ENCODE results near the gene TSNAX.

Gene TSNAX

GRCh38 chr1:231518485-231519034 is 9.9 kb upstream of the TSNAX start:
- no peak for DNase-seq (ENCODE audit: low read depth, low spot score)

DNA sequence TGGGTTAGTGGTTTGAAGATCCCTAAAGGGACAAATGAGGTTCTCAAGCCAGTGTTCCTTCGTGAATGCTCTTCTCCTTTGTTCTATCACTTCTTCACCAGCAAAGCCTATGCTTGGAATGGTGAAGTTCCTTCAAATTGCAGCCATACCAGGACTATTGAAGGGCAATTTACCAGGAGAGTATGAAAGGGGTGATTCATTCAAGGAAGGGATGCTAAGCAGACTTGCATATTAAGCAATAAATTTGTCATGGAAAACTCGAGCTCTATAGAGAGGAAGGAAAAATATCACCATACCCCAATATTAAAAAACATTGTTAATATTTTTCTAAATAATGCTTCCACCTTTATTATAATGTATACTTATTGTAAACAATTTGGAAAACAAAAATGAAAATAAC is 9.3 kb upstream of the TSNAX start:
- no peak for DNase-seq (ENCODE audit: low read depth, low spot score)

DNA sequence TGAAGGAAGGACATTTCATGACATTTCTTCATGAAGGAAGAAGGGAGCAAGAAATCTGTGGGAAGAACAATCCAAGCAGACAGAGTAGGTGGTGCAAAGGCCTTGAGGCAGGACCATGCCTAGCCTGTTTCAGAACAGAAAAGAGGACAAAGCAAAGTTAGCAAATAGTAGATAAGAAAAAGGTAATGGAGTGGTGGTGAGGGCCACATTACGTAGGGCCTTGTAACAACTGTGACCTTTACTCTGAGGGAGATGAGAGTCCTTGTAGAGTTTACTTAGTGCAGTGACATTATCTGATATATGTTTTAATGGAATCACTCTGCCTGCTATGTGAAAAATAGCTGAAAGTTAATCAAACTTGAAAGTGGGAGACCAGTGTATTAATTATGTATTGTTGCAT is 6.4 kb upstream of the TSNAX start:
- DNase-seq (ENCODE audit: low read depth, low spot score) = no peak

GRCh38 chr1:231522931-231523642 is 5.4 kb upstream of the TSNAX start:
- no peak for DNase-seq (ENCODE audit: low read depth, low spot score)

- no peak for DNase-seq (ENCODE audit: low read depth, low spot score)
These were observed 4.7 kb upstream of the TSNAX start for GRCh38 chr1:231523816-231524215.

- DNase-seq (ENCODE audit: low read depth, low spot score) = no peak
These were observed 1.9 kb upstream of the TSNAX start for GRCh38 chr1:231526536-231526935.

DNA sequence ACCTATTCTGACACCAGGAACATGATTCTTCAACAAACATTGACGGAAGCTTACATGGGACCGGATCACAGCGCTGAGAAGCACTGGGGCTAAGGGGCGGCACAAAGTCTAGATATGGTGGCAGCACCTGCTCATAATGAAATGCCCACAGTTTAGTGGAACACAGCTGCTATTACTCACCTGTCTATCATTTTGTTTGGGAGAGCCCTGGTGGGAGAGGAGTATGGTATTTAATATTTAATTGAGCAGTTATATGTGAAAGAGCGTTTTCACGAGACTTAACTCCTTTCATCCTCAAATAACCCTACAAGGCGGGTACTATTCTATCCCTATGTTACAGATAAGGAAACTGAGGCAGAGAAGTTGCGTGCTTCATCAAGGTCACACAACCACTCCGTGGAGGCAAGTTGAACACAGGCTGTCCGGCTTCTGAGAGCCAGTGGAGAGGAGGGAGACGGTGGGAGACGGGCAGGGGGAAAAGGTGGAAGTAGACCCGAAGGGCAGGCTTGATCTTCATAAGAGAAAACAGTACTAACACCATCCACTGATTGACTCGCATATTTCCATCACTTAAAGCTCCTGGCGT is 790 bp upstream of the TSNAX start:
- DNase-seq (ENCODE audit: low read depth, low spot score) = no peak

- no peak for DNase-seq (ENCODE audit: low read depth, low spot score)
These were observed 4.8 kb downstream of the TSNAX start for GRCh38 chr1:231533240-231533639.

DNA sequence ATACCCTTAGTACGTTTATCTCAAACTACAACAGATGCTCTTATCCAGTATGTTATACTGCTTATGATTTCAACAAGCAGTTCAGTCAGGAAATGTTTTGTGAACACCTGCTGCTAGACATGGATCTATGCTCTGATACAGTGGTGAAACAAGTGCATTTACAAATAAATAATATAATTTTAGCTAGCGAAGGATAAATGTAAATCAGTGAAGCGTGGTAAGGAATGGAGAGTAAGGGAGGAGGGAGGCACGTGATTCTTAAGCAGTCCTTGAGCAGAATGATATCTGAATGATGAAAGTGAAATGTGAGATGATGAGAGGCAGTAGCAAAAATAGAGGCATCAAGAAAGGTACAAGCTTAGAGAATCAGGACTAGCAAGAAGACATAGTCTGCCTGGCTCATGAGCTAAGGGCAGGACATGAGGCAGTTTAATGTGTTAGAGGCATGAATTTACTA is 6.3 kb downstream of the TSNAX start:
- no peak for DNase-seq (ENCODE audit: low read depth, low spot score)

GRCh38 chr1:231536099-231536498 is 7.6 kb downstream of the TSNAX start:
- no peak for DNase-seq (ENCODE audit: low read depth, low spot score)

- DNase-seq (ENCODE audit: low read depth, low spot score) = no peak
These were observed 12.4 kb downstream of the TSNAX start for GRCh38 chr1:231540847-231541246.

- no peak for DNase-seq (ENCODE audit: low read depth, low spot score)
These were observed 13.4 kb downstream of the TSNAX start for GRCh38 chr1:231541842-231542241.

GRCh38 chr1:231544943-231545592 is 16.6 kb downstream of the TSNAX start:
- no peak for DNase-seq (ENCODE audit: low read depth, low spot score)

DNA sequence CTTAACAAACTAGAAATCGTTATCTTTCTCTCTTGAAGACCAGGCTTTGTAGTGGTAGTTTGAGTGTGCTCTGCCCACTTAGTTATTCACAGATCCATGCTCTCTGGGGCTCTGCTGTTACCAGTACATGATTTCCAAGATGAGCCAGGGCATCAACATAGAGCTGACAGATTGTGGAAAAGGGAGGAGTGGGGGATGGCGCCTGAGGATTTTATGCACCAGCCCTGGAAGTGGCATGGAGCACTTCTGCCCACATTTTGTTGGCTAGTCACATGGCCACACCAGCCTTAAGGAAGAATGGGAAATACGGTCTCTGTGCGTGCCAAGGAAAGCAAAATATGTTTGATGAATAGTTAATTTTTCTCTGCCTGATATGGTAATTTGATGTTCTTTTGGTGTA is 18.2 kb downstream of the TSNAX start:
- DNase-seq (ENCODE audit: low read depth, low spot score) = no peak

DNA sequence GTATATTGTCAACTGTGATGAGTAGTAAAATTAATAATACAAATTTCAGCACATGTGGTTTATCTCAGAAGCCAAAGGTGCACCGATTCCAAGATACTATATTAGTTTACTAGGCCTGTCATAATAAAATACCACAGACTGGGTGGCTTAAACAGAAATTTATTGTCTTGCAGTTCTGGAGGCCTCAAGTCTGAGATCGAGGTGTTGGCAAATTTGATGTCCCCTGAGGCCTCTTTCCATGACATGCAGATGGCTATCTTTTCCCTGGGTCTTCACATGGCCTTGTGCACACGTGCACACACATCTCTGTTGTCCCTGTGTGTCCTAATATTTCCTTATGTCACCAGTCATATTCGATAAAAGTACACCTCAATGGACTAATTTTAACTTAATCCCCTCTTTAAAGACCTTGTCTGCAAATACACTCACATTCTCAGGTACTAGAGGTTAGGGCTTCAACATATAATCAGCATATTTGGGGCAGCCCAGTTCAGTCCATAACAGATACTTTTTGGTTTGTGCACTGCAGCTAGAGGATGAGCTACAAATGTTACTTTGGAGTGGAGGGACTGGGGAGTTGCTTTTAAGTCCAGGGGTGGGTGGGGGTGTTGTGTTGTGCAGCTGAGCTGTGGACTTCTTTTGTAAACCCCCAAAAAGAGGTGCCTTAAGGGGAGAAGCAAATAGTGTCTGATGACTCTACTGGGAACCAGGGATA is 21.4 kb downstream of the TSNAX start:
- DNase-seq (ENCODE audit: low read depth, low spot score) = no peak

GRCh38 chr1:231550448-231550781 is 21.9 kb downstream of the TSNAX start:
- no peak for DNase-seq (ENCODE audit: low read depth, low spot score)

- no peak for DNase-seq (ENCODE audit: low read depth, low spot score)
These were observed 24.9 kb downstream of the TSNAX start for GRCh38 chr1:231553320-231553719.

DNA sequence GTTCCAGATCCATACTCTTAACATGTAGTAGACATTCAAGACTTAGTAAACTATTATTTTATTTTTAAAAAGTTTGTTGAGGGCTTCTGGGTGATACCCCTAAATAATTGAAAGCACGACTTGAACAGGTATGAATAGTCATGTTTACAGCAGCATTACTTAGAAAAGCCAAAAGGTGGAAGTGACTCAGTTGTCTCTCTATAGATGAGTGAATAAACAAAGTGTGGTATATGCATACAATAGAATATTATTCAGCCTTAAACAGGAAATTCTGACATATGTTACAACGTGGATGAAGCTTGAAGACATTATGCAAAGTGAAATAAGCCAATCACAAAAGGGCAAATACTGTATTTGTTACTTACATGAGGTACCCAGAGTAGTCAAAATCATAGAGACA is 26.5 kb downstream of the TSNAX start:
- DNase-seq (ENCODE audit: low read depth, low spot score) = no peak

GRCh38 chr1:231557411-231557810 is 28.9 kb downstream of the TSNAX start:
- no peak for DNase-seq (ENCODE audit: low read depth, low spot score)

DNA sequence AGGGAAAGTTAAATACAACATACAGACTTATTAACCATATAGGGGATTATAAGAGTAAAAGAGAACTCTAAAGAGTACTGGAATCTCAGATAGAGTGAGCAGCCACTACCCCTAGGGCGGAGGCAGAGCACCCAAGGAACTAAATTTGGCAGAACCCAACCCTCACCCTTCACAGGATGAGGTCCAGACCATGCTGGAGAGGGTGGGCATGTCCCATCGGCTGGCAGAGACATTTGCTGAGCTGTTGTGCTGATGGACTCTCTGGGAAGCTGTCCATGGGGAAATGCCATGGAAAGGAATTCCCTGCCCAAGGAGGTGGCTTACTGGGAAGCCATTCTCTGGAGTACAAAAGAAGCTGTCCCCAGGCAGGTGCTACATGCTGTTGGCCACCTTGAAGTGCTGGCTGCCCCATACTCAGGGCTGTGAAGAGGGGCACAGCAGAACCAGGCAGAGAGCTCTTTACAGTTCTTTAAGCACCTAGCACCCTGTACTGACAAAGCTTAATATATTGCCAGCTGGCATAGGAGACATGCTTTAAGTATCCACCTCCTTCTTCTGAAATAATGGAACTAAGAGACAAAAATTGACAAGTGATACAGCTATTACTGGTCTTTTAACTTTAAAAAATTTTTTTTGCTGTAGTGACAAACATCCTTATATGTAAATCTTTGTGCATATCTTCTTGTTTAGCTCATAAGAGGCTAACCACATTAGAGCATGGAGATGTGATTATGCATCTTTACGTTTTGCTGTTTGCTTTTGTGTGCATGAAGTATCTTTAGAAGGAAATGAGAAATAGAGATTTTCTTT is 29.6 kb downstream of the TSNAX start:
- no peak for DNase-seq (ENCODE audit: low read depth, low spot score)

DNA sequence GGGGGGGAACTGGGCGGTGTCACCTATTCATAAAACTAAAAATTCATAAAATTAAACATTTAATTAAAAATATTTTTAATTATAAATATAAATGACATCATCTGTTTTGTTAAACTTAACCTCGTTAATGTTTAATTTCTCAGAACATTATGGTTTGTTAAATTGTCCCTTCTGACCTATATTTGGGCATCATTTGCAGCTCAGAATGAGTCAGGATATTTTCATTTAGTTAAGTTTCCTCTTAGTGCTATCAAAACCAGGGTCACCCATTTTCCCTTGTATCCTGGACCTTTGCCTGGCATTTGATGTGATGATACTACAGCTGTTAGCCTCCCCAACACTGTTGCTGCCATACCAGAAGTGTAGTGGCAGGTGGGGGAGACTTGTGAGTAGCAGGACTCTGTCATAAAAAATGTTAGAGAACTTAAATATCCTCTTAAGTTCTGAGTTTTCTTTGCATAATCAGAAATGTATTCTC is 30.3 kb downstream of the TSNAX start:
- DNase-seq (ENCODE audit: low read depth, low spot score) = no peak
